Measurements from ENCODE around the gene FHAD1.

- TF ChIP-seq FOXP2 (optimal IDR thresholded peaks at IDR 0.05; ENCODE audit: borderline replicate concordance, extremely low read depth, extremely low read length, insufficient read depth) (no peak), POLR2AphosphoS5 (IDR thresholded peaks at IDR 0.05; ENCODE audit: low read depth, low read length) (no peak)
These were observed 134.8 kb downstream of the FHAD1 start for GRCh38 chr1:15381805-15382204.
